Peyer's patch (tissue), 4 donors: Measurements from ENCODE around the gene CLCN7.

Experiments
- CTCF ChIP-seq, 6 experiments: fragments of 450-650 bp in 4 of 6; fragments of 200-600 bp in 2 of 6; sonication (generic) in 1 of 6; IDR thresholded peaks; one replicate each; pipeline ENCODE4 v1.5.1; 2017 to 2019; ENCODE audit warnings: antibody characterized with exemption in 6 of 6, mild to moderate bottlenecking in 3 of 6, moderate library complexity in 1 of 6
- POLR2A ChIP-seq, 2 donors: fragments of 450-650 bp; IDR thresholded peaks; one replicate each; pipeline ENCODE4 v1.5.1; 2017; ENCODE audit warnings: antibody characterized with exemption in 2 of 2, mild to moderate bottlenecking in 2 of 2, moderate library complexity in 2 of 2

DNA sequence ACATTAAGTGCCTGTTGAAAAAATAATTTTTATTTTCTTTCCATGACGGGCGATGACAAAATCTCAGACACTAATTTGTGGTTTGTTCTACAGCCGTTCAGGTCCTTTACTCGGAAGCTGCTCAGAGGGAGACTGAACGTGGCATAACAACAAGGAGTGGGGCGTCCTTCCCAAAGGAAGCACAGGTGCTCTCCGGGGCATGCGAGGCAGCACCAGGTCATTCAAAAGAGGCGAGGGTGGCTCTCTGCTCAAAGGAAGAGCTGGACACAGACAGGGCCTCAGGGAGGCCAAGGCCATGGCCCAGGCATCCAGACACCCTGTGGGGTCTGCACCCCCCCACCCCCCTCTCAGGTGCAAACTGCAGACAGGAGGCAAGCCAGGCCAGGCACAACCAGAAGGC, 76.5 kb downstream of the CLCN7 start:
- TF ChIP-seq CTCF (IDR thresholded peaks at IDR 0.05): no peak
- no peak for TF ChIP-seq POLR2A (IDR thresholded peaks at IDR 0.05)
